ENCODE results near the gene FOXC2. TPM values are rescaled to one million over a fixed set of nuclear protein-coding genes. Genes with fewer than 3 reads are reported as not detected.

Gene FOXC2
- total and polyA plus RNA-seq, 2 donors (not counting 1 experiment from before 2014, with no cell fraction given): 0.50 to 1.1 TPM

GRCh38 chr16:86546638-86547013 lies 20.0 kb upstream of the FOXC2 start:
- Histone ChIP-seq H3K27ac (ENCODE audit: insufficient read depth, low read length) (no peak overlapping the region), H3K4me3 (replicated peaks in 1 of 4; ENCODE audit: control extremely low read depth in 1 of 4, insufficient read depth in 1 of 4, low read depth in 3 of 4, low read length in 4 of 4) (no peak overlapping the region), H3K79me2 (ENCODE audit: control insufficient read depth, insufficient read depth, low read length) (no peaks in the 10 kb centered on the region), H2AFZ (ENCODE audit: low read length) (no peak overlapping the region), H3K9me3 (ENCODE audit: control insufficient read depth, insufficient read depth, low read depth, low read length) (no peaks in the 10 kb centered on the region), H3K9ac (ENCODE audit: insufficient read depth, low read length) (no peak overlapping the region), H3K27me3 (ENCODE audit: control insufficient read depth, insufficient read depth, low read length) (no peaks in the 10 kb centered on the region), H3K36me3 (ENCODE audit: control insufficient read depth, insufficient read depth, low read length) (peaks cover 11% of the 10 kb centered on the region), H3K4me1 (ENCODE audit: control insufficient read depth, extremely low read depth, insufficient read depth, low read length) (no peaks in the 10 kb centered on the region), H4K20me1 (ENCODE audit: control insufficient read depth, extremely low read depth, insufficient read depth, low read length) (no peaks in the 10 kb centered on the region), H3K4me2 (ENCODE audit: extremely low read depth, insufficient read depth, low read length) (no peak overlapping the region)
- TF ChIP-seq CTCF (conservative IDR thresholded peaks at IDR 0.05 in 1 of 2, IDR thresholded peaks at IDR 0.05 in 1 of 2; ENCODE audit: low read depth in 1 of 2, low read length in 2 of 2) (no peak), EZH2 (IDR thresholded peaks at IDR 0.05; ENCODE audit: low read length, missing control alignments) (no peak)
- DNase-seq (ENCODE audit: low read depth in 2 of 2): no peak

- Histone ChIP-seq H3K27ac (ENCODE audit: insufficient read depth, low read length) (no peak overlapping the region), H4K20me1 (ENCODE audit: control insufficient read depth, extremely low read depth, insufficient read depth, low read length) (no peaks in the 10 kb centered on the region), H3K79me2 (ENCODE audit: control insufficient read depth, insufficient read depth, low read length) (no peaks in the 10 kb centered on the region), H2AFZ (ENCODE audit: low read length) (no peak overlapping the region), H3K36me3 (ENCODE audit: control insufficient read depth, insufficient read depth, low read length) (peaks cover 9% of the 10 kb centered on the region), H3K4me2 (ENCODE audit: extremely low read depth, insufficient read depth, low read length) (no peak overlapping the region), H3K4me1 (ENCODE audit: control insufficient read depth, extremely low read depth, insufficient read depth, low read length) (no peaks in the 10 kb centered on the region), H3K9ac (ENCODE audit: insufficient read depth, low read length) (no peak overlapping the region), H3K9me3 (ENCODE audit: control insufficient read depth, insufficient read depth, low read depth, low read length) (no peaks in the 10 kb centered on the region), H3K4me3 (replicated peaks in 1 of 4; ENCODE audit: control extremely low read depth in 1 of 4, insufficient read depth in 1 of 4, low read depth in 3 of 4, low read length in 4 of 4) (no peak overlapping the region), H3K27me3 (ENCODE audit: control insufficient read depth, insufficient read depth, low read length) (no peaks in the 10 kb centered on the region)
- TF ChIP-seq EZH2 (IDR thresholded peaks at IDR 0.05; ENCODE audit: low read length, missing control alignments) (no peak), CTCF (conservative IDR thresholded peaks at IDR 0.05 in 1 of 2, IDR thresholded peaks at IDR 0.05 in 1 of 2; ENCODE audit: low read depth in 1 of 2, low read length in 2 of 2) (no peak)
- DNase-seq (ENCODE audit: low read depth in 2 of 2): no peak
Measured at GRCh38 chr16:86547286-86547685, 19.3 kb upstream of the FOXC2 start.

- Histone ChIP-seq H3K4me2 (ENCODE audit: extremely low read depth, insufficient read depth, low read length) (no peak overlapping the region), H3K27me3 (ENCODE audit: control insufficient read depth, insufficient read depth, low read length) (no peaks in the 10 kb centered on the region), H3K36me3 (ENCODE audit: control insufficient read depth, insufficient read depth, low read length) (peaks cover 9% of the 10 kb centered on the region), H4K20me1 (ENCODE audit: control insufficient read depth, extremely low read depth, insufficient read depth, low read length) (no peaks in the 10 kb centered on the region), H3K4me1 (ENCODE audit: control insufficient read depth, extremely low read depth, insufficient read depth, low read length) (no peaks in the 10 kb centered on the region), H3K4me3 (replicated peaks in 1 of 4; ENCODE audit: control extremely low read depth in 1 of 4, insufficient read depth in 1 of 4, low read depth in 3 of 4, low read length in 4 of 4) (no peak overlapping the region), H3K79me2 (ENCODE audit: control insufficient read depth, insufficient read depth, low read length) (peaks cover 8% of the 10 kb centered on the region), H3K27ac (ENCODE audit: insufficient read depth, low read length) (no peak overlapping the region), H3K9me3 (ENCODE audit: control insufficient read depth, insufficient read depth, low read depth, low read length) (no peaks in the 10 kb centered on the region), H2AFZ (ENCODE audit: low read length) (no peak overlapping the region), H3K9ac (ENCODE audit: insufficient read depth, low read length) (no peak overlapping the region)
- TF ChIP-seq CTCF (conservative IDR thresholded peaks at IDR 0.05 in 1 of 2, IDR thresholded peaks at IDR 0.05 in 1 of 2; ENCODE audit: low read depth in 1 of 2, low read length in 2 of 2) (no peak), EZH2 (IDR thresholded peaks at IDR 0.05; ENCODE audit: low read length, missing control alignments) (no peak)
- DNase-seq (ENCODE audit: low read depth in 2 of 2): no peak
Measured at GRCh38 chr16:86549076-86549892, 17.3 kb upstream of the FOXC2 start.
